GM13976 (cell line): ENCODE results near the gene PAK4.

ENCODE experiments used
- DNase-seq: peaks from one replicate; pipeline ENCODE4 v3.0.0; 2012; ENCODE audit warnings: low spot score
- CTCF ChIP-seq: IDR thresholded peaks from 2 replicates; pipeline ENCODE4 v1.5.1; 2012; ENCODE audit warnings: borderline replicate concordance, mild to moderate bottlenecking; ENCODE audit not compliant: insufficient read depth; ENCODE audit errors: extremely low read depth, missing control alignments, control extremely low read depth
- in situ Hi-C: fragments of 300-500 bp; cut with MboI; formaldehyde crosslinking; loops from one replicate; pipeline ENCODE4 v1.12.0; 2022; ENCODE audit warnings: low sequenced_read_pairs, mixed read lengths, inconsistent platforms; ENCODE audit not compliant: unreplicated experiment

Gene PAK4

DNA sequence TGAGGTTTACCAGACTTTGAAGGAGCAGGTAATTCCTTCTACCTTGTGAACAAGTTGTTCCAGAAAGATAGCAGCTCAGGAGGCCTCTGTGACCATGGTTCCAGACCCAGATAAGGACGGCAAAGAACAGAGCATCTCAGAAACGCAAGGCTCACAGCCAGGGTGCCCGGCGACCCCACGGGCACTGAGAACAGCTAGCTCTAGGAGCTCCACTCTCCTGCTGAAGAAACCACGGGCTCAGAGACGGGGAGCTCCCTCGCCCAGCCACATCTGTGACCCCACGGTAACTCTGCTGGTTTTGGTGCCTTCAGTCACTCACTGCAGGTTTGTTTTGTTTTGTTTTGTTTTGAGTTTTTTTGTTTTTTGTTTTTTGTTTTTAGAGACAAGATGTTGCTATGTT lies 55.2 kb downstream of the PAK4 start:
- no peak for TF ChIP-seq CTCF
- in situ Hi-C loops, result no loop called here
- no peak for DNase-seq

DNA sequence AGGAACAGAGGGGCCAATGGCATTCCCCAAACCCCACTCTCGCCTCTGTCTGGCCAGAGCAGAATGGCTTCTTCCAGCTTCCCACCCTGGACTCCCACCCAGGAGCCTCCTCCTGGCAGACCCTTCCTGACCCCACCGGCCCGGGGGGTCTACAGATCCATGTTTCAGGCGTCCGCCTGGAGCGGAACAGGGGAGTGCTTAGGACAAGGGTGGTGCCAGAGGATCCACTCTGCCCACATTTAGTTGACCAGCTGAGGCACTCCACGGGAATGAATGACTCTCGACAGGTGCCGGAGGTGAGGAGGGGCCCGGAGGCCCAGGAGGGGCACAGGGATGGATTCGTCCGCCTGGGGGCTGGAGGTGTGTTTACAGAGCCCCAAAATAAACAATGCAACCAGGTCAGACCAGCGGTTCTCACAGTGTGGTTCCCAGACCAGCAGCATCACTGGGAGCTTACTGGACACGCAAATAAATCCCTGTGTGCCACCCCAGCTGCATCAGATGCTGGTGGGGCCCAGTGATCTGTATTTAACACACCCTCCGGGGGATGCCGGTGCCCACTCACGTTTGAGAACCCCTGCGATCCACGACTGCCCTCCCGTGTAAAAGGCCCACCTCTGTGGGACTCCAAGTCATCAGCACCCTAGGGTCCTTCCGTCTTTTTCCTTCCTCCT lies 56.1 kb downstream of the PAK4 start:
- DNase-seq, result no peak

GRCh38 chr19:39182174-39182505 lies 56.6 kb downstream of the PAK4 start:
- TF ChIP-seq CTCF, result no peak
- no peak for DNase-seq
- in situ Hi-C loops, result no loop called here

More for the DNA sequence above, 56.1 kb downstream of the PAK4 start:
- no peak for TF ChIP-seq CTCF
- in situ Hi-C loops, result no loop called here

DNA sequence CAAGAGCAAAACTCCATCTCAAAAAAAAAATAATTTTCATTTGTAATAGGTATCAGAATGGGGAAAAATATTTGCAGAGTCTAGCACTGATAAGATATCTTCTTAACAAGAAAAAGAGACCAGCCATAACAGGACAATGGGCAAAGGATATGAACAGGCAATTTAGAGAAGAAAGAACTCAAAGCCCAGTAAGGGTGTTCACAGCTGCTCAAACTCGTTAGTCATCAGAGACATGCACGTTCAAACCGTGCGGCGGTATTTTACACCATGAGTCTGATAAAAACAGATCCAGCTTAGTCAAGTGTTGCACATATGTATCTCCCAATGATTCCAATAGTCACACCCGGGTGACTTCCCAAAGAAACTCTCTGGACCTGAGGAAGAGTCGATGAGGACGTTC lies 57.5 kb downstream of the PAK4 start:
- DNase-seq, result no peak
- TF ChIP-seq CTCF, result no peak
- in situ Hi-C loops, result no loop called here

GRCh38 chr19:39186391-39186790 lies 60.8 kb downstream of the PAK4 start:
- in situ Hi-C loops, result no loop called here
- no peak for DNase-seq
- no peak for TF ChIP-seq CTCF

- TF ChIP-seq CTCF, result no peak
- no peak for DNase-seq
- in situ Hi-C loops, result no loop called here
These were observed 62.0 kb downstream of the PAK4 start for GRCh38 chr19:39187552-39187943.
